SU-DHL-6 (cell line): ENCODE measurements around the gene AMT.

ENCODE experiments used
- EZH2phosphoT487 ChIP-seq: fragments of 200-600 bp; sonication (generic), shearing (Covaris generic); conservative IDR thresholded peaks from 2 replicates; pipeline ENCODE4 v1.6.1; 2018; ENCODE audit warnings: mild to moderate bottlenecking, antibody characterized with exemption, low read length, moderate library complexity, mixed read lengths
- TF ChIP-seq, protein P1 (sequence below): fragments of 200-600 bp; sonication (generic); IDR thresholded peaks from one replicate; pipeline ENCODE4 v1.5.1; 2017; ENCODE audit warnings: antibody characterized with exemption, mild to moderate bottlenecking, low read length, moderate library complexity; ENCODE audit not compliant: insufficient read depth, poor library complexity, severe bottlenecking

DNA sequence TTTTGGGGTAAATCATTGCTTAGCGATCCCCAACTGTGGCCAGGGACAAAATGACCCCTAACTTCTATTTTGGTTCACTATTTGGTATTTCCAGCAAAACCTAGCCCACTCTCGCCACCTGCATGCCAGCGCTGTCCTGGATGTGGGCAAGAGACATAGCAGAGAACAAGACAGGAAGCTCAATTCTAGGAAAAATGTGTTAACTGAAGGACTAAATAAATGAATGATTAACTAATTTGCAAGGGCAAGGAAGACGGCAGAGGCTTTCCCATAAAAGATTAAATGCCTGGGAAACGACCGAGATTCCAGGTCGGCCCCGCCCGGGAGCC is 6.4 kb upstream of the AMT start:
- no peak for TF ChIP-seq EZH2phosphoT487
- TF ChIP-seq, protein P1, sequence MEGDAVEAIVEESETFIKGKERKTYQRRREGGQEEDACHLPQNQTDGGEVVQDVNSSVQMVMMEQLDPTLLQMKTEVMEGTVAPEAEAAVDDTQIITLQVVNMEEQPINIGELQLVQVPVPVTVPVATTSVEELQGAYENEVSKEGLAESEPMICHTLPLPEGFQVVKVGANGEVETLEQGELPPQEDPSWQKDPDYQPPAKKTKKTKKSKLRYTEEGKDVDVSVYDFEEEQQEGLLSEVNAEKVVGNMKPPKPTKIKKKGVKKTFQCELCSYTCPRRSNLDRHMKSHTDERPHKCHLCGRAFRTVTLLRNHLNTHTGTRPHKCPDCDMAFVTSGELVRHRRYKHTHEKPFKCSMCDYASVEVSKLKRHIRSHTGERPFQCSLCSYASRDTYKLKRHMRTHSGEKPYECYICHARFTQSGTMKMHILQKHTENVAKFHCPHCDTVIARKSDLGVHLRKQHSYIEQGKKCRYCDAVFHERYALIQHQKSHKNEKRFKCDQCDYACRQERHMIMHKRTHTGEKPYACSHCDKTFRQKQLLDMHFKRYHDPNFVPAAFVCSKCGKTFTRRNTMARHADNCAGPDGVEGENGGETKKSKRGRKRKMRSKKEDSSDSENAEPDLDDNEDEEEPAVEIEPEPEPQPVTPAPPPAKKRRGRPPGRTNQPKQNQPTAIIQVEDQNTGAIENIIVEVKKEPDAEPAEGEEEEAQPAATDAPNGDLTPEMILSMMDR = no peak
